ENCODE data around the gene PLD3. TPM values are rescaled to one million over a fixed set of nuclear protein-coding genes. Genes with fewer than 3 reads are reported as not detected.

PLD3 gene
- total RNA-seq, 3 donors from 2014 or later (not counting 1 experiment from before 2014, with no cell fraction given), result 107 to 140 (median 109) TPM

GRCh38 chr19:40379446-40380198 is 31.1 kb downstream of the PLD3 start:
- Mint-ChIP-seq H3K4me1 (peaks cover 0 to 2% of the 10 kb centered on the region in 2 donors), H3K36me3 (no peaks in the 10 kb centered on the region)
- intact Hi-C loops (cut with micrococcal nuclease), result no loop called here

GRCh38 chr19:40380199-40381037 is 31.9 kb downstream of the PLD3 start:
- Mint-ChIP-seq H3K27ac (no peak overlapping the region), H3K9me3 (no peaks in the 10 kb centered on the region), H3K4me1 (no peaks in the 10 kb centered on the region), H3K36me3 (no peaks in the 10 kb centered on the region), H3K4me3 (no peak overlapping the region), H3K27me3 (ENCODE audit: low read depth in 2 of 2) (peaks cover 0 to 2% of the 10 kb centered on the region in 2 donors)
- DNase-seq (no peak), ATAC-seq (no peak)
- intact Hi-C loops (cut with micrococcal nuclease), result no loop called here
- TF ChIP-seq CTCF (IDR thresholded peaks at IDR 0.05), result no peak
- peaks cover 4% of the 10 kb centered on the region for H3K36me3 ChIP-seq (ENCODE audit: control insufficient read depth, insufficient read depth, low read length)
- H3K4me3 ChIP-seq (ENCODE audit: low read length), result no peak overlapping the region
- no peaks in the 10 kb centered on the region for H3K27me3 ChIP-seq (ENCODE audit: control insufficient read depth, insufficient read depth, low read length)
- H3K27ac ChIP-seq (ENCODE audit: low read length), result no peak overlapping the region
- WGBS (ENCODE audit: insufficient coverage), result 92% methylated on average over 37 of the region's 37 CpGs
- H3K4me1 ChIP-seq (ENCODE audit: control insufficient read depth, insufficient read depth, low read length), result no peaks in the 10 kb centered on the region
- no peaks in the 10 kb centered on the region for H3K9me3 ChIP-seq (ENCODE audit: control insufficient read depth, insufficient read depth, low read length)

More at GRCh38 chr19:40379446-40380198, 31.1 kb downstream of the PLD3 start:
- Mint-ChIP-seq H3K27ac (no peak overlapping the region), H3K27me3 (ENCODE audit: low read depth in 2 of 2) (no peaks in the 10 kb centered on the region), H3K4me3 (no peak overlapping the region), H3K9me3 (no peaks in the 10 kb centered on the region)
- ATAC-seq, result no peak
- Histone ChIP-seq H3K4me1 (ENCODE audit: control insufficient read depth, insufficient read depth, low read length) (no peaks in the 10 kb centered on the region), H3K36me3 (ENCODE audit: control insufficient read depth, insufficient read depth, low read length) (peaks cover 4% of the 10 kb centered on the region), H3K9me3 (ENCODE audit: control insufficient read depth, insufficient read depth, low read length) (no peaks in the 10 kb centered on the region), H3K27ac (ENCODE audit: low read length) (no peak overlapping the region), H3K4me3 (ENCODE audit: low read length) (no peak overlapping the region), H3K27me3 (ENCODE audit: control insufficient read depth, insufficient read depth, low read length) (no peaks in the 10 kb centered on the region)
- 92% methylated on average over 11 of the region's 11 CpGs for WGBS (ENCODE audit: insufficient coverage)
- no peak for DNase-seq
- no peak for TF ChIP-seq CTCF (IDR thresholded peaks at IDR 0.05)

- H3K9me3 Mint-ChIP-seq, result no peaks in the 10 kb centered on the region
- TF ChIP-seq CTCF (IDR thresholded peaks at IDR 0.05), result no peak
- DNase-seq (no peak), ATAC-seq (no peak)
- H3K36me3 Mint-ChIP-seq, result no peaks in the 10 kb centered on the region
- intact Hi-C loops (cut with micrococcal nuclease), result no loop called here
- WGBS (ENCODE audit: insufficient coverage), result 87% methylated on average over 3 of the region's 3 CpGs
- Histone ChIP-seq H3K36me3 (ENCODE audit: control insufficient read depth, insufficient read depth, low read length) (peaks cover 4% of the 10 kb centered on the region), H3K9me3 (ENCODE audit: control insufficient read depth, insufficient read depth, low read length) (no peaks in the 10 kb centered on the region), H3K27me3 (ENCODE audit: control insufficient read depth, insufficient read depth, low read length) (no peaks in the 10 kb centered on the region), H3K27ac (ENCODE audit: low read length) (no peak overlapping the region), H3K4me3 (ENCODE audit: low read length) (no peak overlapping the region), H3K4me1 (ENCODE audit: control insufficient read depth, insufficient read depth, low read length) (no peaks in the 10 kb centered on the region)
- no peaks in the 10 kb centered on the region for H3K4me1 Mint-ChIP-seq
- H3K4me3 Mint-ChIP-seq, result no peak overlapping the region
- peak overlapping the region in 1 of 2 donors; percentile 9 for H3K27ac Mint-ChIP-seq
- H3K27me3 Mint-ChIP-seq (ENCODE audit: low read depth in 2 of 2), result peaks cover 0 to 2% of the 10 kb centered on the region in 2 donors
These were observed 32.8 kb downstream of the PLD3 start for GRCh38 chr19:40381321-40381720.

All from natural killer cell (primary cell).